IMR-90 (cell line): ENCODE measurements around the gene LENG9.

Experiments used
- CTCF ChIP-seq: conservative IDR thresholded peaks from 2 replicates; pipeline ENCODE4 v1.5.1; 2012; ENCODE audit warnings: mild to moderate bottlenecking, low read depth, low read length, improper control_type of control experiment
- MXI1 ChIP-seq: IDR thresholded peaks from 2 replicates; pipeline ENCODE4 v1.6.1; 2012; ENCODE audit warnings: low read depth, mild to moderate bottlenecking, low read length, moderate library complexity, borderline replicate concordance
- NFE2L2 ChIP-seq: fragments of 150-350 bp; IDR thresholded peaks from 2 replicates; pipeline ENCODE4 v1.6.1; 2016; ENCODE audit warnings: low read depth, mild to moderate bottlenecking, low read length
- POLR2A ChIP-seq: IDR thresholded peaks from 2 replicates; pipeline ENCODE4 v1.6.1; 2012; ENCODE audit warnings: mild to moderate bottlenecking, low read depth, low read length
- RAD21 ChIP-seq: IDR thresholded peaks from 2 replicates; pipeline ENCODE4 v1.6.1; 2012; ENCODE audit warnings: low read length, improper control_type of control experiment
- USF2 ChIP-seq: fragments of 150-350 bp; IDR thresholded peaks from 2 replicates; pipeline ENCODE4 v1.6.1; 2017; ENCODE audit warnings: mild to moderate bottlenecking, antibody characterized with exemption, low read length, low read depth

GRCh38 chr19:54473892-54474372 is 10.4 kb upstream of the LENG9 start:
- TF ChIP-seq USF2: no peak
- no peak for TF ChIP-seq MXI1
- TF ChIP-seq POLR2A: no peak
- no peak for TF ChIP-seq CTCF
- TF ChIP-seq RAD21: no peak
- TF ChIP-seq NFE2L2: no peak
